NCI-H1048 (cell line): ENCODE data around the gene SENP2.
"Not testable (repeated sequence)": the region's sequence is repeated elsewhere in the genome, so short reads cannot be mapped to it uniquely, and the experiment has no call there.

Experiments used
- DNase-seq: peaks from one replicate; lab custom pipeline; 2025; lab: John Stamatoyannopoulos, UW

SENP2 gene

DNA sequence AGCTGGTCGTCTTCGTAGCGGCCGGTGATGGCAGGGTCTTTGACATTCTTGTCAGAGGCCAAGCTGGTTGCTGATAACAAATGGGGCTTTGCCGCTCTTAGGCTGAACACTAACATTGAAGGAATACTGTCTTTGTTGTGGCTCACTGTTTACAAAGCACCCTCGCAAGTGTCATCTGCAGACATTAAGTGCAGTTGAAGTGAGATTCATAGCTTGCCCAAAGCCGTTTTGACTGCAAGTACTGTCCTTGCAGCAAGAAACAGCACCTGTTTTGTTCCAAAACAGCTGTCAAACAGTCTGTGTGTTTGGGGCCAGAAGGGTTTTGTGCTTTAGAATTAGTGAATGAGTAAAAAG, 568 bp downstream of the SENP2 start:
- no peak for DNase-seq

DNA sequence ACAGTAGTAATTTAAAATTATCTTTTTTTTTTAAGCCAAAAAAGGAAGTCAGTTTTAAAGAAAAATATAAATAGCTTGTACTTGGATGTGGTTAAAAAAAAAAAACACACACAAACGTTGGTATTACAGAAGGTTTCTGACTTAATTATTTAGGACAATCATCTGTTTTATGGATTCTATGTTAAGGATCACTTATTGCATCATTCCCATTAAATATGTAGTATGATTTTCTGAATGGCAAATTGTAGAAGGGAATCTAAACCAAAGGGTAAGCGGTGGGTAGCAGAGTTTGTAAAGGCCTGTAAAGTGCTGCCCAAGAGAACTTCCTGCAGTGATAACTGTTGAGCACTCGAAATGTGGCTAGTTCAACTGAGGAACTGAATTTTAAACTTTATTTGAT, 8.0 kb downstream of the SENP2 start:
- no peak for DNase-seq

DNA sequence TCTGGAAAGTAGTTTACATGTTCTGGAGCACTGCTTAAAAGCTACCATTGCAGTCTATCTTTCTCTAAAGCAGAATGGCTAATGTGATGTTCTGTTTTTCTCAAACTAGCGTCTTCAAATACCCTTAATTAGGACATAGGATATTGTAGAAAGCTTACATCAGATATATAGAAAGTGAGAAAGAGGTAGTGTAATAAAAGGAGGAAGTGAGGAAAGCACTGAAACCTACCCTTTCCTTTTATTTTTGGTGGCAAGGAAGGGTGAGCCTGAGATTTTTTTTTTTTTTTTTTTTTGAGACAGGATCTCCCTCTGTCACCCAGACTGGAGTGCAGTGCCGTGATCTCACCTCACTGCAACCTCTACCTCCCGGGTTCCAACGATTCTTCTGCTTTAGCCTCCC, 9.4 kb downstream of the SENP2 start:
- no peak for DNase-seq

GRCh38 chr3:185605566-185605965, 19.5 kb downstream of the SENP2 start:
- no peak for DNase-seq

- DNase-seq, result no peak
Observed at GRCh38 chr3:185606196-185606595, 20.1 kb downstream of the SENP2 start.

GRCh38 chr3:185613016-185613415, 26.9 kb downstream of the SENP2 start:
- DNase-seq, result no peak

- no peak for DNase-seq
Observed at GRCh38 chr3:185623939-185624665, 38.0 kb downstream of the SENP2 start.

DNA sequence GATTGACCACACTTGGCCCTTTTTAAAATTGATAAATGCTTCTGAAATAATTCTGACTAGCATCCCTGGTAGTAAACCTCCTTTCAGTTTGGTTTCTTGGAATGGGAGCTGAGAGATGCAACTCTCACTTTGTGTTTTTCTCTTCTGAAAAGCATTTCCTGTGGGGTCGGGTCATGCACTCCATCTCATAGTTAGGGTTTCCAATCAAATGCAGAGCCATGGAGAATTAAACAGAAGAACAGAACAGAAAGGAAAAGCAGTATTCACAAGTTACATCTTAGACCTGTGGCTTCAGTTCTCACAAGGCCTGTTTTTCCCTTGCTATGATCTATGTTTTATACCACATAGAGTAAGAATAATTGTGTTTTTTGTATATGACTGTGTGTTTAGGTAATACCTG, 39.7 kb downstream of the SENP2 start:
- DNase-seq, result no peak

DNA sequence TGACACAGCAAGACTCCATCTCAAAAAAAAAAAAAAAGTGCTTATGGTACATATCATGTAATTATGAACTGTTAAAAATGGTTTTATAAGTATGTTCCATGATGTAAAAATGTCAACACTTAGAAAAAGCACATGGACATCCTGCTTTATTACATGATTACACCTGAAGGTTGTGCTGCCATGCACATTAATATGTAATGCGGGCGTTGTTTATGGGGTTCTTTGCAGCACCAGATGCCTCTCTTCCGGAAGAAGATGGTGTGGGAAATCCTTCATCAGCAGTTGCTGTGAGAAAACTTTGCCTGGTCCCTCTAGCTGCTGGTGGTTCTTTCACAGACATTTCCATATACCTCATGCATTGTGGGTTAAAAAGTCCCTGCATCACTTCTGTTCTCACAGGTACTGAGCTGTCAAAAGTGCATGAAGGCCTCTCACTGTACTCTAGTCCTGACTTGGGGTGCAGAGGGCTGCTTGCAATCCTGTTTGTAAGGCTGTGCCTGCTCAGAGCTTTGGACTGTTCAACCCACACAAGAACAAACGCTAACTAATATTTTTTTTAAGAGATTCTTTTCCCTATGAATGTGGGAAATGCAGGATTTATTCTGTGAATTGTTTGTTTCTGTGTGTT, 43.6 kb downstream of the SENP2 start:
- no peak for DNase-seq

- no peak for DNase-seq
Observed at GRCh38 chr3:185630182-185630622, 44.1 kb downstream of the SENP2 start.

DNA sequence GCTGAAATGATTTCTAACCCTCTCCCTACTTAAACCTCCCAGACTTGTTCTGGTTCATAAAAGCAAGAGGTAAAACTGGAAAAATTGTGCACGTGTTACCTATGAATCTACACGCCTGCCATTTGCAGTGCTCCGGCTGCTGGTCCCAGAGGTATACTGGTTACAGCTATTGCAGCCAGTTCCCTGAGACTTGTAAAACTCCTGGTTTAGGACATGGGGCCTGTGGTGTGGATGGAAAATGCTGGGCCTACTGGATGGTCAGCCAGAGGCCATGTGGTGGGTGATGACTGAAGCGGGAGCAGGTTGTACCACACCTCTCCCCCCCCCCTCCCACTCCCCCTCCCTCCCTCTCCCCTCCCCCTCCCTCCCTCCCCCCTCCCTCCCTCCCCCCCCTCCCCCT, 45.0 kb downstream of the SENP2 start:
- no peak for DNase-seq

DNA sequence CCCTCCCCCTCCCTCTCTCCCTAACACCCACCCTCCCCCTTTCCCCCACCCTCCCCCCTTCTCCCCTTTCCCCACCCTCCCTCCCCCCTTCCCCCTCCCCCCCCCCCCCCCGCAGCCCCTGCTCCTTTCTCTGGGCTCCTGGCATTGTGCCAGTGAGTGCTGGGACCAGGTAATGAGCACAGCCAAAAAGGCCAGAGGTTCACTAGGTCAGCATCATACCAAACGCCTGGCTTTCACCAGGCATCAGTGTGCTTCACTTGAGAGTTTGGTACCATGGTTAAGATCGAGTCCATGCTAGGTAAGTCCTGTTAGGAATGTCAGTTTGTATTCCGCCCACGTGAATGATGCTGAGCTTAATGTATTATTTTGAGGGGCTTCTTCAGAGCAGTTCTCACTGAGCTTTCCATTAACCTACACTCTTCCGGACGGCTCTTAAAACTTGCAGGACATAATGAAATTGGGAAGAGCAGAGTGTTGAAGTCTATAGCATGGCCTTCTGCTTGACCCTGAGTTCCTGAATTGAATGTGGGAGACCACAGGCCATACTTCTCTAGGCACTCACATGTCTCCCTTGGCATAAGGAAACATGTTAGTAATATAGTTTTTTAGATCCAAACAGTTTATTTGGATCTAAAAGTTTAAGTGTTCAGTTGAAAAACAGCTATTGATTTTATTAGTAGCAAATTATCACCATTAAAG, 45.6 kb downstream of the SENP2 start:
- DNase-seq, result no peak

DNA sequence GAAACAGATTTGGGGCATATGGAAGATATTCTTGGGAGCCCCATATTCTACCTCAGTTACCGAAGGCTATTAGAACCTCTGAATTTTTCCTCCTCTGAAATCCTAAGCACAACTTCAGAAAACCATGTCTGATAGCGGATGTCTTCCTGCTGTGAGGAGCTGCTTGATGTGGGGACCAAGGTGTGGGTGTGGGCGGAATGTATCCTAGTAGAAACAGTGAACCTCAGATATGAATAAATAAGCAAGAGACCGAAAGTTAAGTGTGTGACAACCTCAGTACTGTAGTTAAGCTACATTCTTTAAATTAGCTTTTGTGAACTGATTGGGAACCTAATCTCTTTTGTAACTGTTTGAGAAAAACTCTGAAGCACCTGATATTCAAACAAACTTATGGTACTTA, 46.9 kb downstream of the SENP2 start:
- no peak for DNase-seq

DNA sequence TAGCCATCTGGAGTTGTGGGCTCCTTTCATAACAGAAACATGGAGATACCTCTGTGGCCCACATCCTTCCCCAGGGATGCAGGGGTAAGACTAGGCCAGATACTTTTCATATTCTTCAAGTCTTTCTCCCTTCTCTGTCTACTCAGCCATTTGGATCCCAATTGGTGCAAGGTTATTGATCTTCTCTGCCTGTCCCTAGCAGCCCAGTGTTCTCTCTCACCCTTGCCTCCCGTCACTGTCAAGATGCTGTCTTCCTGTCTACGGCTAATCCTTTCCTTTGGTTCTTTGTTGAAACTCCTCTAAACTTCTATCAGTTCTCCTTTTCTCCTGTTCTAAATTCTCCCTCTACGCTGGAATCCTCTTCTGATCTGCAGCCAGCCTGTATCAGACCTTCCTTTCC, 51.3 kb downstream of the SENP2 start:
- DNase-seq, result no peak

DNA sequence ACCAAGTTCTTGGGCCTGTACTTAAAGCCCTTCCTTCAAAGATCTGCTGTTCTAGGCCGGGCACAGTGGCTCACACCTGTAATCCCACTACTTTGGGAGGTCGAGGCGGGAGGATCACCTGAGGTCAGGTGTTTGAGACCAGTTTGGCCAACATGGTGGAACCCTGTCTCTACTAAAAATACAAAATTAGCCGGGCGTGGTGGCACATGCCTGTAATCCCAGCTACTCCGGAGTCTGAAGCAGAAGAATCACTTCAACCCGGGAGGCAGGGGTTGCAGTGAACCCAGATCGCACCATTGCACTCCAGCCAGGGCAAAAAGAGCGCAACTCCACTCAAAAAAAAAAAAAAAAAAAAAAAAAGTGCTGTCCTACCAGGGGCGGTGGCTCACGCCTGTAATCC, 52.6 kb downstream of the SENP2 start:
- DNase-seq, result not testable (repeated sequence)

DNA sequence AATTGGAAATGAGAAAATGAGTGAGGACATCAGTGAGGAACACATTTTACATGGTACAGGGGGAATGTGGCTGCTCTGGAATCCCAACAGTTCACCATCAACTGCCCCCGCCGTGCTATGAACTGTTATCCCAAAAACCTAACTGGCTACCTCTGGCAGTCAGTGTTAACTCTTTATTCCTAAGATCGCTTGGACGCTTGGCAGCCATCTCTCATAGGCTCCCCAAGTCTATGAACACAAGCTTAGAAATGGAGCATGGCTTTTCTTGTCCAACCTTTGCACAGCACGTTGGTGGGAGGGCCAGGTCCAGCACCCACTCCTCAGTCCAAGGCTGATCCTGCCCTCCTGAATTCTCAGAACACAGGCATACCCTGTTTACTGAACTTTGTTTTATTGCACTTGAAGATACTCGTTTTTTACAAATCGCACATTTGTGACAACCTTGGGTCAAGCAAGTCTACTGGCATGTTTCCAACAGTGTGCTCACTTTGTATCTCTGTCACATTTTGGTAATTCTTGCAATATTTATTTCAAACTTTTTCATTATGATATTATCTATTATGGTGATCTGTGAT, 53.6 kb downstream of the SENP2 start:
- no peak for DNase-seq

DNA sequence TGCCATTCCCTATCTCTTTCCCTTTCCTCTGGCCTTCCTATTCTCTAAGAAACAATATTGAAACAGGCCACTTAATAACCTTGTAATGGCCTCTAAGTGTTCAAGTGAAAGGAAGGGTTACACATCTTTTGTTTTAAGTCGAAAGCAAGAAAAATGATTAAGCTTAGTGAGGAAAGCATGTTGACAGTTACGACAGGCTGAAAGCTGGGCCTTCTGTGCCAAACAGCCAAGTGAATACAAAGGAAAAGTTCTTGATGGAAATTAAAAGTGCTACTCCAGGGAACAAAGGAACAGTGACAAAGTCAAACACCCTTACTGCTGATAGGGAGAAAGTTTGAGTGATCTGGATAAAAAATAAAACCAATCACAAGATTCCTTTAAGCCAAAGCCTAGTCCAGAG, 54.2 kb downstream of the SENP2 start:
- no peak for DNase-seq

GRCh38 chr3:185645191-185645590, 59.1 kb downstream of the SENP2 start:
- DNase-seq, result not testable (repeated sequence)

- DNase-seq, result no peak
Observed at GRCh38 chr3:185645596-185646381, 59.7 kb downstream of the SENP2 start.

DNA sequence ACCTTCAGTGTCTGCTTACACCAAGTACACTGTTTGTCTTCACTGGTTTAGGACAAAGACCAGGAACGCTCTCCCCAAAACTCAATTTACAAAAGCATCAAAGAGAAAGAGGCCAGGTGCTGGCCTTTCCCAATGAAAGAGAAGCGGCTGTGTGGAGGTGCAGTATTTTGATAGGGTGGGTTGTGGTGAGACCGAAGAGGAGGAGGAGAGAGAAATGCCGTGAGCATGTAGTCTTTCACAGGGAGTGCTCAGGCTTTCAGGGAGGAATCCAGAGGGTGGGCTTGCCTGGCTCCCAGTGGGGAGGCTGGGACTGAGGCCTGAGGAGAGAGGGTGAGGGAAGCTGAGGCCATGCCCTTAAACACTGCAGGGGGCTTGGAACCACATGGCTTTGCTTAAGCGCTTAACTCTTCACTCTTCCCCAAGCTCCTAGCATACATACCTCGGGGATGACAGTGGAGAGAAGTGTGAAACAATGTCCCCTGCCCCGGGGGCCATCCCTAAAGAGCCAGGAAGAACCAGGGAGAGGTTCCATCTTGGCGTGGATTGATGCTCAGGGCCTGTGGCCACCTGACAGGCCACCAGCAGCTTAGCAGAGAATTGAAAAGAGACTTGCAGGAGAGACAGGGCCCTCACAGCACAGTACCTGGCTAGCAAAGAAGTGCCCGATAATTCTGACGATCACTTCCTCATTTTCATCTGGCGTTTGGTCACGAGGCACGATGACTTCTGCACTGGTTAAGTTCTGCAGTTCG, 60.5 kb downstream of the SENP2 start:
- DNase-seq, result no peak

- DNase-seq, result no peak
Observed at GRCh38 chr3:185647134-185647879, 61.2 kb downstream of the SENP2 start.
